GM12865 (cell line): ENCODE data around the gene FAM13A.

Experiments used
- DNase-seq: peaks from one replicate; pipeline ENCODE4 v3.0.0; 2010; ENCODE audit warnings: low read depth
- H3K4me3 ChIP-seq: 2 replicates; pipeline ENCODE4 v1.5.1; 2011; ENCODE audit warnings: mild to moderate bottlenecking, low read depth, low read length, control low read depth
- CTCF ChIP-seq: IDR thresholded peaks from 2 replicates; pipeline ENCODE4 v1.5.1; 2011; ENCODE audit warnings: low read length, control low read depth, low read depth, inconsistent platforms; ENCODE audit not compliant: insufficient read depth; ENCODE audit errors: missing control alignments

The FAM13A gene

GRCh38 chr4:89044147-89044900 is 12.7 kb downstream of the FAM13A start:
- H3K4me3 ChIP-seq: no peak overlapping the region
- TF ChIP-seq CTCF: no peak
- no peak for DNase-seq

- no peak overlapping the region for H3K4me3 ChIP-seq
- DNase-seq: no peak
- TF ChIP-seq CTCF: no peak
These were observed 14.9 kb downstream of the FAM13A start for GRCh38 chr4:89042055-89042454.

GRCh38 chr4:89039730-89040338 is 17.2 kb downstream of the FAM13A start:
- no peak for TF ChIP-seq CTCF
- DNase-seq: no peak
- H3K4me3 ChIP-seq: no peak overlapping the region

- no peak overlapping the region for H3K4me3 ChIP-seq
- no peak for DNase-seq
- no peak for TF ChIP-seq CTCF
These were observed 20.4 kb downstream of the FAM13A start for GRCh38 chr4:89036535-89036934.

GRCh38 chr4:89031272-89031671 is 25.7 kb downstream of the FAM13A start:
- TF ChIP-seq CTCF: no peak
- no peak for DNase-seq
- H3K4me3 ChIP-seq: no peak overlapping the region

GRCh38 chr4:89029591-89029990 is 27.4 kb downstream of the FAM13A start:
- TF ChIP-seq CTCF: no peak
- no peak overlapping the region for H3K4me3 ChIP-seq
- DNase-seq: no peak
